Putamen (tissue), 1 donor: ENCODE results near the gene TEDC1.

Experiments
- DNase-seq: peaks from one replicate; pipeline ENCODE4 v3.0.0-alpha.2; 2016; ENCODE audit warnings: low spot score

The TEDC1 gene

GRCh38 chr14:105525861-105526775, 35.1 kb downstream of the TEDC1 start, which contains the start of gene TMEM121:
TMEM121 (plus strand) TSS chr14:105526583; CDS start chr14:105528835, 2,252 bp downstream.
- no peak for DNase-seq

DNA sequence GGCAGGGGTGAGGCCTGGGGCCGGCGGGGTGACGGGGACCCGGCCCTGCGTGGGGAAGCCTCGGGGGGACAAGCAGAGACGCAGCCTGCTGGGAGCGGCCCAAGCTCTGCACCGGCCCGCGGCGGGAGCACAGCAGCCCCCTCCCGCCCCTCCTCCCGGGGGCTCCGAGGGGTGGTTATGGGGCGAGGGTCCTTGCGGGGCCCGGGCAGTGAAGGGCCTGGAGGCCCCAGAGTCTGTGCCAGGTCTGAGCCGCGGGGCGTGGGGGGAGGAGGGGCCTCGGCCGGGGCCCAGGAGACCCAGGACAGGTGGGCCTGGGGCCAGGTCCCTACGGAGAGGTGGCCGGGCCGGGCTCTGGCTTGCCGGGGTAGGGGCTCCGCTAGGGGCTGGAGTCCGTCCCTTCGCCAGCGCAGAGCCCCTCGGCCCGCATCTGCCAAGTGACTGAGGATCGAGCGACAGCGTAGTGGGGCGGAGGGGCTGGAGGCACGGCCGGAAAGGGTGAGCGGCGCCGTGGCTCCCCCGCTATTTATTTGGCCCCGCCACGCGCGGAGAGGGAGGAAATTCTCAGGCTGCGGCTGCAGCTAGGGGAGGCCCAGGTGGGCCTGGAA, 35.8 kb downstream of the TEDC1 start:
- DNase-seq, result no peak

- no peak for DNase-seq
Observed at GRCh38 chr14:105527381-105527825, 36.4 kb downstream of the TEDC1 start.

GRCh38 chr14:105527826-105528585, 37.0 kb downstream of the TEDC1 start:
- DNase-seq, result peak; percentile 80

GRCh38 chr14:105528586-105529318, 37.7 kb downstream of the TEDC1 start:
- no peak for DNase-seq

DNA sequence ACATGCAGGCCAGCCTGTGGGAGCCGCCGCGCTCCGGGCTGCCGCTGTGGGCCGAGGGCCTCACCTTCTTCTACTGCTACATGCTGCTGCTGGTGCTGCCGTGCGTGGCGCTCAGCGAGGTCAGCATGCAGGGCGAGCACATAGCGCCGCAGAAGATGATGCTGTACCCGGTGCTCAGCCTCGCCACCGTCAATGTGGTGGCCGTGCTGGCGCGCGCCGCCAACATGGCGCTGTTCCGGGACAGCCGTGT, 38.2 kb downstream of the TEDC1 start:
- no peak for DNase-seq

DNA sequence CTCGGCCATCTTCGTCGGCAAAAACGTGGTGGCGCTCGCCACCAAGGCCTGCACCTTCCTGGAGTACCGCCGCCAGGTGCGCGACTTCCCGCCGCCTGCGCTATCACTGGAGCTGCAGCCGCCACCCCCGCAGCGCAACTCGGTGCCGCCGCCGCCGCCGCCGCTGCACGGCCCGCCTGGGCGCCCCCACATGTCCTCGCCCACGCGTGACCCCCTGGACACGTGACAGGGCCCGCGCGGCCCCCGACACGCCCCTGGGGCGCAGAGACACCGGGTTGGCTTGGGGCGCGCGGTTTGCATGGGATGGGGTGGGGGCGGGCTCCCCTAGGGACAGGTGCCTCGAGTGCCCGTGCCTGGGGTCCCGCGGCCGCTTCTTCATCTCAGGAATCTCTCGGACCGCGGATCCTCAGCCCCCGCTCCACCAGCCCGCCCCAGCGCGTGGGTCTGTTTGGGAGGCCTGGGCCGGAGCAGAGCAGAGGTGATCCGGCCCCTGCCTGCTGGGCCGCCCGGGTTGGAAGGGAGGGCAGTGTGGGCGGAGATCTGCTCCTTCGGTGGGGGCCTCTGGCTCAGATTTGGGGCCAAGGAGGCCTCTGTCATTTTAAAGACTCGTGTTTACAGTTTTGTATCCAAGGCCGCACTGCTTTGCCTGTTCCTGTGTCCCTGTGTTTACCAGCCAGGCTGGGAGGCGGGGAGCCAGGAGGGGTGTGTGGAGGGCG, 38.7 kb downstream of the TEDC1 start:
- DNase-seq, result no peak

- no peak for DNase-seq
Observed at GRCh38 chr14:105530285-105531087, 39.4 kb downstream of the TEDC1 start.

DNA sequence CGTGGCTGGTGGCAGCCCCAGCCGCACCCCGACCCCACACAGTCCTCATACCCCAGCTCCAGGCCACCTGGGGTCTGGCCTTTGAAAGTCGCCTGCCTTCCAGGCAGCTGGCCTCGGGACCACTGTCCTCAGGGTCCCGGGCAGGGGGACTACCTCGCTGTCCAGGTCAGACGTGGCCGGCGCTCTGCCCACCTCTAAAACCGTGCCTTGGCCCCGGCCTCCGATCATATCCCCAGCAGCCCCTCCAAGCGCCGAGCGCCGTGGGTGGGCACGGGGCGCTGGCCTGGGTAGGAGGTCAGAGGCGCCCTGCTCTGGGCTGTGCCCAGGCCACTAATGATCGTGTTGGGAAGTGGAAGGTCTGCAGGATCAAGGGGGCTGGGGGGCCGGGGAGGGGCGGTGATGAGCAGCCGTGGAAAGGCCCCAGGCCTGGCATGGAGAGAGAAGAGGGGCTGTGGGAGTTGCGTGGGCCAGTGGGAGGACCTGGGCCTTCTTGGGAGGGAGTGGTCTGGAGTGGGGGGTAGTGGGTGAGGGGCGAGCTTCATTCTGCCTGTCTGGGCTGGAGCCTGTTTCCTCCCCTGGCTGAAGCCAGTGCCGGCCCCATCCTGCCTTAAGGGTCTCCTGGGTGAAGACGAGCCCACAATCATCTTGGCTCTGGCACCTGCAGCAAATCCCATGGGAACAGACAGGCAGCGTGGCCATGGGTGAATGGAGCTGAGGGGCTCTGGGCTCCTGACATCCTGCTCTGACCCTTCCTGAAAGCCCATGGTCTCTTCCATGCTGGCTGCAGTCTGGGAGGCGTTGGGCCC, 40.2 kb downstream of the TEDC1 start:
- no peak for DNase-seq

- no peak for DNase-seq
Observed at GRCh38 chr14:105531894-105532623, 41.0 kb downstream of the TEDC1 start.

- DNase-seq, result no peak
Observed at GRCh38 chr14:105532735-105533141, 41.7 kb downstream of the TEDC1 start.

GRCh38 chr14:105533391-105533790, 42.3 kb downstream of the TEDC1 start:
- DNase-seq, result no peak

DNA sequence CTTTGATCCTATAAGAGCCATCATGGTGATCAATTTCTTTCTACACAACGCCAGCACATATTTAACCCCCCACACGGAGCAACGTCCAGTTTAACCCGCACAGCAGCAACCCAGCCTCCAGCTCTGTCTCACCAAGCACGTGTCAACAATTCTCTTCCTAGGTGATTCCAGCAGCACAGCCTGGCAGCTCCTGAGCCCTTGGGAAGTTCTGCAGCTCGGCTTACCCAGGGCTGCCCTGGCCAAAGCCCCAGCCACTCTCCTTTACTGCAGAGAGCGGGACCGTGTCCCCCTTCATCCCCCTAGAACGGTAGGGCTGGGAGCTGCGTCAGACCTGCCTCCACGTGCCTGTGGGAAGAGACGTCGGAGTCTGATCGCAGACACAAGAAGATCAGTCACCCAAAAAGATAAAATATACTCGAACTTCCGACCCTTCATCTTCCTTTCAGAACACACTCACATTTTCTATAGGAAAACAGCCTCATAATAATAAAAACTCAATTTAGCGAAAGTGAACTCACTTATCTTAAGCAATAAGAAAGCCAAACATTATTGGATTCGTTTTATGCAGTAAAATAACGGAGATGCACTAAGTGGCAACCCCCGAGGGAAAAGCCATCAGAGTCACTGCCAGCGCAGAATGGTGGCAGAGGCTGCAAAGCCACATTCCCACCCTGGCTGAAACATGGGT, 42.9 kb downstream of the TEDC1 start:
- no peak for DNase-seq

DNA sequence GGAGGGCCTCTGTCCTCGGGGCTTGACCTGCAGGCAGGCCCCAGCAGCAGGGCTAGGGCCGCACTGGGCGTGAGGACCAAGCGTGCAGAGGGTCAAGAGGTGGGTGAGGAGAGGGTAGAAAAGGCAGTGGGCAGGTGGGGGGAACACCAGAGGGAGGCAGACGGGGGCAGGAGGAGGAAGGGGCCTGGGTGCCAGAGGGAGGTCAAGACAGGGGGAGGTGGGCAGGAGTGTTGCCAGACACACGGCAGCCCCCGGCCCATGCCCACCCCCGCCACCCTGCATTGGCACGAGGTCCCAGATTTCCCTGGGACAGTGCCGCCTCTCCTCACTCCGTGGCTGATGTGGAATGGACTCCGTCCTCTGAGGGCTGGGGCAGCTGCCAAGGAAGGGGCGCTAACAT, 43.5 kb downstream of the TEDC1 start:
- DNase-seq, result no peak

DNA sequence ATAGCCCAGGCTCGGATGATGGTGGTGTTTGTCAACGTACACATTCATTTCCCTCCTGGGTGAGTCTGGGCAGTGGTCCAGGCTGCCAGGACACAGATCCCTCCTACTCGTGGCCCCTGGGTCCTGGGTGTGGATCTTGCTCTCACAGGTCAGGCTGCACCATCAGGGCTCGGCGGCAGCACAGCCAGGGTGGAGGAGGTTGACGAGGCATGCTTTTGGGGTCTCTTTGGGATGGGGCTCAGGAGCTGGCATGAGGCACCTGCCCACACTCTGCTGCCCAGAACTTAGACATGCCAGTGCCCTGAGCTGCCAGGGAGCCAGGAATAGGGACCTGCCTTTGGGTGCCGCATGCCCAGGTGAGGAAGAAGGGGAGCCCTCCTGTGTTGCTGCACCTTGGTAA, 45.0 kb downstream of the TEDC1 start:
- DNase-seq, result no peak

GRCh38 chr14:105536691-105537579, 45.9 kb downstream of the TEDC1 start:
- no peak for DNase-seq
